Endodermal cell (in vitro differentiated cells): ENCODE results near the gene FBXW9. TPM values are rescaled to one million over a fixed set of nuclear protein-coding genes. Genes with fewer than 3 reads are reported as not detected.

Experiments used
- DNase-seq: peaks from one replicate; pipeline ENCODE4 v3.0.0-alpha.2; 2017
- H3K27ac ChIP-seq: 2 replicates; pipeline ENCODE4 v1.5.1; 2013; ENCODE audit warnings: mild to moderate bottlenecking, low read depth, low read length, moderate library complexity
- H3K27me3 ChIP-seq: 2 replicates; pipeline ENCODE4 v1.6.1; 2013; ENCODE audit warnings: mild to moderate bottlenecking, low read length, moderate library complexity; ENCODE audit not compliant: insufficient read depth, control insufficient read depth, poor library complexity, severe bottlenecking
- H3K36me3 ChIP-seq: 2 replicates; pipeline ENCODE4 v1.7.0; 2013; ENCODE audit warnings: mild to moderate bottlenecking, low read length, moderate library complexity; ENCODE audit not compliant: control insufficient read depth, insufficient read depth
- H3K4me1 ChIP-seq: one replicate; pipeline ENCODE4 v1.7.0; 2013; ENCODE audit warnings: low read length; ENCODE audit not compliant: control insufficient read depth, insufficient read depth
- H3K4me3 ChIP-seq: 2 replicates; pipeline ENCODE4 v1.5.1; 2013; ENCODE audit warnings: mild to moderate bottlenecking, low read length, moderate library complexity
- H3K9ac ChIP-seq: 2 replicates; pipeline ENCODE4 v1.6.1; 2013; ENCODE audit warnings: mild to moderate bottlenecking, low read length, moderate library complexity; ENCODE audit not compliant: poor library complexity, severe bottlenecking; ENCODE audit errors: extremely low read depth
- H3K9me3 ChIP-seq: 2 replicates; pipeline ENCODE4 v1.6.1; 2013; ENCODE audit warnings: mild to moderate bottlenecking, low read length, moderate library complexity; ENCODE audit not compliant: control insufficient read depth
- H3K27ac Mint-ChIP-seq: 2 replicates; pipeline ENCODE4 v1.8.0; 2020; ENCODE audit warnings: mixed read lengths
- H3K27me3 Mint-ChIP-seq: 2 replicates; pipeline ENCODE4 v1.8.0; 2021; ENCODE audit warnings: mild to moderate bottlenecking, mixed read lengths; ENCODE audit not compliant: insufficient read depth
- H3K36me3 Mint-ChIP-seq: 2 replicates; pipeline ENCODE4 v1.8.0; 2020; ENCODE audit warnings: low read depth, mixed read lengths
- H3K4me1 Mint-ChIP-seq: 2 replicates; pipeline ENCODE4 v1.8.0; 2020; ENCODE audit warnings: mixed read lengths
- H3K4me3 Mint-ChIP-seq: 2 replicates; pipeline ENCODE4 v1.8.0; 2020; ENCODE audit warnings: mild to moderate bottlenecking, moderate library complexity, mixed read lengths
- H3K9me3 Mint-ChIP-seq: 2 replicates; pipeline ENCODE4 v1.8.0; 2020; ENCODE audit warnings: mild to moderate bottlenecking, mixed read lengths
- CTCF ChIP-seq: fragments of 200-600 bp; sonication (generic); conservative IDR thresholded peaks from 2 replicates; pipeline ENCODE4 v1.5.0; 2021; ENCODE audit warnings: antibody characterized with exemption, mild to moderate bottlenecking
- WGBS, 2 experiments: methylation state at CpG; one replicate each; pipeline versions ENCODE4 v1.1.5 to v1.1.7; 2013; ENCODE audit warnings: missing lambda C conversion rate in 2 of 2, mixed read lengths in 1 of 2; ENCODE audit not compliant: insufficient coverage in 1 of 2, insufficient read length in 1 of 2; 5-methylcytosine and 5-hydroxymethylcytosine counted together
- total RNA-seq, 2 donors: library from RNA; stranded (reverse); fragmentation: NEBNext Ultra II Directional in 1 of 2; extraction: Animal tissue kit (Norgen Biotek cat#: 25700) in 1 of 2; gene quantifications; 2 replicates in 1 of 2; 3 replicates in 1 of 2; pipeline ENCODE4 v1.2.1, GENCODE V29; 2021

FBXW9 gene
- total RNA-seq, 2 donors from 2014 or later, result 12.6 to 14.7 TPM

GRCh38 chr19:12695096-12695495 is 1.3 kb downstream of the FBXW9 start:
- Mint-ChIP-seq H3K27me3 (no peaks in the 10 kb centered on the region), H3K4me3 (peak overlapping the region; percentile 77), H3K36me3 (peaks cover 19% of the 10 kb centered on the region), H3K4me1 (peaks cover 2% of the 10 kb centered on the region), H3K27ac (no peak overlapping the region), H3K9me3 (no peaks in the 10 kb centered on the region)
- Histone ChIP-seq H3K36me3 (peaks cover 21% of the 10 kb centered on the region), H3K9me3 (no peaks in the 10 kb centered on the region), H3K4me1 (no peaks in the 10 kb centered on the region), H3K4me3 (peak overlapping the region; percentile 91), H3K27me3 (no peaks in the 10 kb centered on the region), H3K9ac (no peak overlapping the region), H3K27ac (no peak overlapping the region)
- 82 to 100% methylated on average over 1 to 2 of the region's 2 CpGs for WGBS, 2 experiments
- no peak for TF ChIP-seq CTCF
- no peak for DNase-seq

GRCh38 chr19:12694641-12695040 is 1.8 kb downstream of the FBXW9 start:
- H3K9me3 Mint-ChIP-seq, result no peaks in the 10 kb centered on the region

GRCh38 chr19:12692960-12693359 is 3.5 kb downstream of the FBXW9 start:
- H3K4me3 Mint-ChIP-seq, result no peak overlapping the region
- no peaks in the 10 kb centered on the region for H3K9me3 ChIP-seq
- H3K27ac Mint-ChIP-seq, result no peak overlapping the region
- no peaks in the 10 kb centered on the region for H3K27me3 ChIP-seq
- H3K27me3 Mint-ChIP-seq, result no peaks in the 10 kb centered on the region
- no peak overlapping the region for H3K4me3 ChIP-seq
- H3K9me3 Mint-ChIP-seq, result no peaks in the 10 kb centered on the region
- TF ChIP-seq CTCF, result no peak
- no peaks in the 10 kb centered on the region for H3K4me1 ChIP-seq
- WGBS, 2 experiments, result 92 to 95% methylated on average over 5 of the region's 5 CpGs
- no peak overlapping the region for H3K9ac ChIP-seq
- no peak overlapping the region for H3K27ac ChIP-seq
- peaks cover 6% of the 10 kb centered on the region for H3K36me3 ChIP-seq
- no peak for DNase-seq
- H3K36me3 Mint-ChIP-seq, result peaks cover 11% of the 10 kb centered on the region
- H3K4me1 Mint-ChIP-seq, result peaks cover 2% of the 10 kb centered on the region

More at GRCh38 chr19:12694641-12695040, 1.8 kb downstream of the FBXW9 start:
- DNase-seq, result peak; percentile 30
- Mint-ChIP-seq H3K27me3 (no peaks in the 10 kb centered on the region), H3K27ac (no peak overlapping the region), H3K4me3 (no peak overlapping the region), H3K4me1 (peaks cover 2% of the 10 kb centered on the region), H3K36me3 (peaks cover 19% of the 10 kb centered on the region)
- Histone ChIP-seq H3K4me1 (no peaks in the 10 kb centered on the region), H3K9me3 (no peaks in the 10 kb centered on the region), H3K9ac (no peak overlapping the region), H3K27ac (no peak overlapping the region), H3K27me3 (no peaks in the 10 kb centered on the region), H3K36me3 (peaks cover 17% of the 10 kb centered on the region), H3K4me3 (no peak overlapping the region)
- TF ChIP-seq CTCF, result no peak
- WGBS, 2 experiments, result 93 to 96% methylated on average over 9 to 16 of the region's 16 CpGs
